HepG2 (cell line): ENCODE results near the gene COL8A2. TPM values are rescaled to one million over a fixed set of nuclear protein-coding genes. Genes with fewer than 3 reads are reported as not detected.

ENCODE experiments used
- CREB3 ChIP-seq: sonication (generic); formaldehyde crosslinking; IDR thresholded peaks from 2 replicates; pipeline ENCODE4 v1.5.0; 2020; ENCODE audit warnings: missing genetic modification reagents
- DNMT1 ChIP-seq: sonication (generic); formaldehyde crosslinking; IDR thresholded peaks from 2 replicates; pipeline ENCODE4 v1.5.1; 2020; ENCODE audit warnings: mild to moderate bottlenecking, missing genetic modification reagents
- GPN1 ChIP-seq: sonication (generic); formaldehyde crosslinking; IDR thresholded peaks from 2 replicates; pipeline ENCODE4 v1.5.1; 2020; ENCODE audit warnings: missing genetic modification reagents, borderline replicate concordance
- KIAA2018 ChIP-seq: sonication (generic); formaldehyde crosslinking; IDR thresholded peaks from 2 replicates; pipeline ENCODE4 v1.5.0; 2020; ENCODE audit warnings: mild to moderate bottlenecking, missing genetic modification reagents, borderline replicate concordance
- KMT2B ChIP-seq: IDR thresholded peaks from 2 replicates; pipeline ENCODE4 v1.6.1; 2016; ENCODE audit warnings: missing genetic modification reagents, missing compliant biosample characterization
- MIER2 ChIP-seq: IDR thresholded peaks from 2 replicates; pipeline ENCODE4 v1.6.1; 2016; ENCODE audit warnings: missing biosample characterization, missing genetic modification reagents
- PCBP1 ChIP-seq: fragments of 200-400 bp; formaldehyde crosslinking; IDR thresholded peaks from 2 replicates; pipeline ENCODE4 v1.6.1; 2017; ENCODE audit warnings: mild to moderate bottlenecking, low read depth, low read length, borderline replicate concordance
- STAT5B ChIP-seq: sonication (generic); formaldehyde crosslinking; IDR thresholded peaks from 2 replicates; pipeline ENCODE4 v1.4.0; 2020; ENCODE audit warnings: missing genetic modification reagents
- ZFP41 ChIP-seq: sonication (generic); formaldehyde crosslinking; IDR thresholded peaks from 2 replicates; pipeline ENCODE4 v1.4.0; 2020; ENCODE audit warnings: mild to moderate bottlenecking, missing genetic modification reagents, borderline replicate concordance
- ZNF577 ChIP-seq: sonication (generic); formaldehyde crosslinking; IDR thresholded peaks from 2 replicates; pipeline ENCODE4 v1.4.0; 2020; ENCODE audit warnings: mild to moderate bottlenecking, low read depth, missing genetic modification reagents, borderline replicate concordance
- ZNF781 ChIP-seq: sonication (generic); formaldehyde crosslinking; IDR thresholded peaks from 2 replicates; pipeline ENCODE4 v1.5.1; 2020; ENCODE audit warnings: borderline replicate concordance, mild to moderate bottlenecking, missing genetic modification reagents; ENCODE audit errors: not compliant biosample characterization
- polyA plus RNA-seq, 8 experiments: library from polyadenylated mRNA; depleted of rRNA in 3 of 8; stranded (reverse) in 7 of 8; unstranded in 1 of 8; fragments of >200 nt; fragmentation: Illumina TruSeq in 4 of 8; extraction: Trizol in 4 of 8; gene quantifications; 2 replicates each; pipeline versions ENCODE4 v1.2.1 to v1.2.3, GENCODE V29; 2011 to 2016; ENCODE audit warnings: low read depth in 4 of 8, missing spikeins in 1 of 8, mixed read lengths in 1 of 8; ENCODE audit not compliant: insufficient read depth in 1 of 8
- total RNA-seq, 5 experiments: library from RNA; depleted of rRNA; stranded (reverse); fragments of >200 nt; fragmentation: Illumina TruSeq; extraction: Trizol; gene quantifications; 2 replicates each; pipeline ENCODE4 v1.2.3, GENCODE V29; 2016; ENCODE audit warnings: low read depth in 1 of 5
- TF ChIP-seq, protein P1 (sequence below): sonication (generic); formaldehyde crosslinking; IDR thresholded peaks from 2 replicates; pipeline ENCODE4 v1.4.0; 2020; ENCODE audit warnings: mild to moderate bottlenecking, missing genetic modification reagents, borderline replicate concordance
- TF ChIP-seq, protein P2 (sequence below): sonication (generic); formaldehyde crosslinking; IDR thresholded peaks from 2 replicates; pipeline ENCODE4 v1.9.0; 2021; ENCODE audit warnings: missing genetic modification reagents, mild to moderate bottlenecking, borderline replicate concordance

COL8A2 gene
- total and polyA plus RNA-seq, 2 of the 13 experiments (the other 11 are each of a cell fraction or from before 2014, with no cell fraction given), result 0.13 to 0.24 TPM

GRCh38 chr1:36150296-36151133, 25.5 kb upstream of the COL8A2 start (continued):
- TF ChIP-seq, protein P1, sequence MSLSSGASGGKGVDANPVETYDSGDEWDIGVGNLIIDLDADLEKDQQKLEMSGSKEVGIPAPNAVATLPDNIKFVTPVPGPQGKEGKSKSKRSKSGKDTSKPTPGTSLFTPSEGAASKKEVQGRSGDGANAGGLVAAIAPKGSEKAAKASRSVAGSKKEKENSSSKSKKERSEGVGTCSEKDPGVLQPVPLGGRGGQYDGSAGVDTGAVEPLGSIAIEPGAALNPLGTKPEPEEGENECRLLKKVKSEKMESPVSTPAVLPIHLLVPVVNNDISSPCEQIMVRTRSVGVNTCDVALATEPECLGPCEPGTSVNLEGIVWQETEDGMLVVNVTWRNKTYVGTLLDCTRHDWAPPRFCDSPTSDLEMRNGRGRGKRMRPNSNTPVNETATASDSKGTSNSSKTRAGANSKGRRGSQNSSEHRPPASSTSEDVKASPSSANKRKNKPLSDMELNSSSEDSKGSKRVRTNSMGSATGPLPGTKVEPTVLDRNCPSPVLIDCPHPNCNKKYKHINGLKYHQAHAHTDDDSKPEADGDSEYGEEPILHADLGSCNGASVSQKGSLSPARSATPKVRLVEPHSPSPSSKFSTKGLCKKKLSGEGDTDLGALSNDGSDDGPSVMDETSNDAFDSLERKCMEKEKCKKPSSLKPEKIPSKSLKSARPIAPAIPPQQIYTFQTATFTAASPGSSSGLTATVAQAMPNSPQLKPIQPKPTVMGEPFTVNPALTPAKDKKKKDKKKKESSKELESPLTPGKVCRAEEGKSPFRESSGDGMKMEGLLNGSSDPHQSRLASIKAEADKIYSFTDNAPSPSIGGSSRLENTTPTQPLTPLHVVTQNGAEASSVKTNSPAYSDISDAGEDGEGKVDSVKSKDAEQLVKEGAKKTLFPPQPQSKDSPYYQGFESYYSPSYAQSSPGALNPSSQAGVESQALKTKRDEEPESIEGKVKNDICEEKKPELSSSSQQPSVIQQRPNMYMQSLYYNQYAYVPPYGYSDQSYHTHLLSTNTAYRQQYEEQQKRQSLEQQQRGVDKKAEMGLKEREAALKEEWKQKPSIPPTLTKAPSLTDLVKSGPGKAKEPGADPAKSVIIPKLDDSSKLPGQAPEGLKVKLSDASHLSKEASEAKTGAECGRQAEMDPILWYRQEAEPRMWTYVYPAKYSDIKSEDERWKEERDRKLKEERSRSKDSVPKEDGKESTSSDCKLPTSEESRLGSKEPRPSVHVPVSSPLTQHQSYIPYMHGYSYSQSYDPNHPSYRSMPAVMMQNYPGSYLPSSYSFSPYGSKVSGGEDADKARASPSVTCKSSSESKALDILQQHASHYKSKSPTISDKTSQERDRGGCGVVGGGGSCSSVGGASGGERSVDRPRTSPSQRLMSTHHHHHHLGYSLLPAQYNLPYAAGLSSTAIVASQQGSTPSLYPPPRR (CRISPR knock-in tag), result no peak
- TF ChIP-seq STAT5B (CRISPR knock-in tag) (no peak), DNMT1 (CRISPR knock-in tag) (no peak), KIAA2018 (no peak), KMT2B (CRISPR knock-in tag) (no peak), GPN1 (CRISPR knock-in tag) (no peak), ZFP41 (CRISPR knock-in tag) (no peak), PCBP1 (no peak), MIER2 (CRISPR knock-in tag) (no peak), CREB3 (CRISPR knock-in tag) (no peak), ZNF577 (no peak), ZNF781 (CRISPR knock-in tag) (no peak)
- TF ChIP-seq, protein P2, sequence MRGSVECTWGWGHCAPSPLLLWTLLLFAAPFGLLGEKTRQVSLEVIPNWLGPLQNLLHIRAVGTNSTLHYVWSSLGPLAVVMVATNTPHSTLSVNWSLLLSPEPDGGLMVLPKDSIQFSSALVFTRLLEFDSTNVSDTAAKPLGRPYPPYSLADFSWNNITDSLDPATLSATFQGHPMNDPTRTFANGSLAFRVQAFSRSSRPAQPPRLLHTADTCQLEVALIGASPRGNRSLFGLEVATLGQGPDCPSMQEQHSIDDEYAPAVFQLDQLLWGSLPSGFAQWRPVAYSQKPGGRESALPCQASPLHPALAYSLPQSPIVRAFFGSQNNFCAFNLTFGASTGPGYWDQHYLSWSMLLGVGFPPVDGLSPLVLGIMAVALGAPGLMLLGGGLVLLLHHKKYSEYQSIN, result no peak
